Left lobe of liver (tissue), 2 donors: ENCODE data around the gene CACNA1C. TPM values are rescaled to one million over a fixed set of nuclear protein-coding genes. Genes with fewer than 3 reads are reported as not detected.
A peak's percentile ranks its signal among the peaks of the same experiment; 100 is the strongest.

ENCODE experiments used
- ATAC-seq: fragments of 200-7000 bp; cut with Tn5 transposase; one replicate; pipeline ENCODE4 v1.9.1; 2020; ENCODE audit warnings: mild to moderate bottlenecking, moderate library complexity
- DNase-seq: peaks from one replicate; pipeline ENCODE4 v3.0.0-alpha.2; 2020; ENCODE audit warnings: low spot score
- total RNA-seq: library from RNA; stranded (reverse); gene quantifications from one replicate; pipeline ENCODE4 v1.2.1, GENCODE V29; 2021
- donor health status: DM: no; HTN: no; CAD: no; lungs with moderate emphysema.
- donor health status: DM: no; HTN: yes; CAD: no.

CACNA1C gene
- total RNA-seq, 1 donor from 2014 or later, result 0.83 TPM

DNA sequence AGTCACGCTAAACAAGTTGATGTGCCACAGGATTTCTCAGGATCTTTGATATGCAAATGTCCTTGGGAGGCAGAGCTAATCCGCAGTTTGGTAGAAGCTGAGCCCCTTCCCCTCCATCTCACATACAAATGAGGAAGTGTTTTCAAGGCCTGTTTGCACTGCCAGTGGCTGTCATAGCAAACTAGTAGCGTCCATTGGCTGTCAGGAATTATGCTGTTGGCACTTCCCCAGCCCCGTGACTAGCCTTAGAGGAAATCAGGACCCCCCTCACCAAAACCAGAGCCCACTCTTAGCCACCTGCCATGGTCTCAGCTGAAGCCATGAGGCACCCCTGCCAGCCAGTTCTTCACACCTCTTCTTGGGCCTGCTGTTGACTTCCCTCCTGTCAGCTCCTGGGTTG lies 253.9 kb downstream of the CACNA1C start:
- ATAC-seq, result no peak

DNA sequence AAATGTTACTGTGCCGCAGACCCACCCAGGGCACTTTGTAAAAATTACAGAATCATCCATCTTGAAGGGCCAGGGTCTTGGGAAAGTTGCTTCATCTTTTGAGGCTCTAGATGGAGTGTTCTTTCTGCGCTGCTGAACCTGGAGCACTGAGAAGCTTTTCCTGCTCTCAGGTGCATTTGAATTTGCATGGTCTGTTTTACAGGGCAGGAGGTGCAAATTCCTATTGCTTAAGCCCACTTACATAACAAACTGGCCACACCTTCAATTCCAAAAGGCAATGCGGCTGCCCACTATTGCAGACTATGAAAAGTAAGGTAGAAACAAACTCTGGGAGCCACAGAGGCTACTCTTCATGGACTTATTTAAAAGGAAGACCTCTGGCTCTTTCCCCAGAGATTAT lies 254.8 kb downstream of the CACNA1C start:
- ATAC-seq (peak; percentile 52), DNase-seq (no peak)

More for the DNA sequence above, 253.9 kb downstream of the CACNA1C start:
- no peak for DNase-seq

DNA sequence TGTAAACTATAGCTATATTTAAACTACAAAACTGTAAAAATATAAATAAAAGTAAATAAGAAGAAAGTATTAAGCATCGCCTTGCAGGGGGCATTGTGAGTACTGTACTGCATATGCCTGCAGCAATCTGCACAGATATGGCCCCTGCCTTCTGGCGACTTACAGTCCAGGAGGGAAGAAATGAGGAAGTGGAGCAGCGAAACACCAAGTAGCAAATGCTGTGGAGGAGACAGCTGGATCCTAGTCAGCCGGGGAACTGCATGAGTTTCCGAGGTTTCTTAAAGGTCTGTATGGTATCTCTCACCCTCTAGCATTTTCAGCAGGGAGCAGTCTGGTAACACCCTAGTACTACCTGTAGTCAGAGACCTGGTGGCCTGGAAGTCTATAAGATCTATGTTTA lies 256.9 kb downstream of the CACNA1C start:
- ATAC-seq, result no peak
- no peak for DNase-seq

DNA sequence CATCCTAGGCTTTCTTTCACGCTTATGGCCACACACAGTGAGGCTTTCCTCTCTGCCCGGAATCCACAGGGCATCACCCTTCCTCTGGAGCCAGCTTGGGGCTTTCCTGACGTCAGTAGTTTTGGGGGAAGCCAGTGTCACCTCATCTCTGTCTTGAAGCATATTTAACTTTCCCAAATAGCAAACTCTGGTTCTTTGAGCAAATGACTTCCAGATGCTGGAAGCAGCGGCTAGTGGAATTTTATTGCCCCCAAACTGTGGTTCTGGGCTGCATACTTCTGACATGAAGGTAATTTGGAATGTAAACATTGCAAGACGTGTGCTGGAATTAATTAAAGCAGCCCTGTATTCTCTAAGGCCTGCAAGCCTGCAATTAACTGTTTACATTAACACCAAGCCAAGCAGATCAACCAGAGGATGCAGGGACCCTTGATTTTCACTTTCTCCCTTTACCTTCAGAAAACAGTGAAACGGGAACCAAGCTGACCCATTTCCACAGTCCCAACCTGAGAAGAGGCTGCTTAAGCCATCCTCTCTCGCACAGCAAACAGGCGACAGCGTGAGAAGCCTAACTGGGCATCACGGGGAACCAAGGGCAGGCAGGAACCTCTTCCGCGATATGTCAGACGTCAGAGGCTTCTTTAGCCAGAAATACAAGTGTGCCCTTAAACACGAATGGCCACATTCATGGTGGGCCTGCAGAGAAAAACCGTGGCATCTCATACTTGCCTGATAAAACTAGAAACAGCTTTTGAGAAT lies 258.4 kb downstream of the CACNA1C start:
- DNase-seq (no peak), ATAC-seq (no peak)

DNA sequence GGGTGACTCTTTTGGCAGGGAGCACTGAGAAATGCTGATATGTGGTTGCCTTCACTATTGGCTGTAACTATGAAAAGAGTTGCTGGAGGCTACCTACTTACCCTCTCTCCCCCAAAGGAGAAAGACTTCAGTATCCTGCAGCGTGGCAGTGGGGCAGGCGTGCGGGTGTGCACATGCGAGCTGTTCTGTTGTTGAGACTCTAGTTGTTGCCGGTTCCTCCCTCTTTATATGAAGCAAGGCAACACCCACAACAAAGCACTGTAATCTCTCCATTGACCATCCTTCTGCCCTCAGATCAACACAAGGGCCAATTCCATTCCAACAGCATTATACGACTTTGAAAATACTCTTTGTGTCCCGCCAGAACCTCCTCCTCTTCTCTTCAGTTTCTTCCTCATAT lies 259.4 kb downstream of the CACNA1C start:
- DNase-seq (no peak), ATAC-seq (no peak)

DNA sequence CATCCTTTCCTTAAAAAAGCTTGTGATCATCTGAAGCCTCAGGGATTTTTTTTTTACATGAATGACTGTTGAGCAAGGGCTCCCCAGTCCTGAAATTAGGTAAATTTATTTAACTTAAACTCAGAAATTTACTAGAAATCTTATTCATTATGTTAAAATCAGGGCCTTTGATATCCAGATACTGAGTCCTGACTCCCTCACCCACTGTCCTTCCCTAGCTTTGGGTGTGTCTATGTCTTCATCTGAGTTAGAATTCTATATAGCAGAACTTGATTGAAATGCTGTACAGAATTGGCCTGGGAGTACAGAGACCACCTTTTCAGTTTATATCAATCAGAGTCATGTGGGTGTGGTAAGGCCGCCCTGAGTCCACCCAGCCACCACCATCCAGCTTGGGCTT lies 260.0 kb downstream of the CACNA1C start:
- ATAC-seq (no peak), DNase-seq (no peak)

DNA sequence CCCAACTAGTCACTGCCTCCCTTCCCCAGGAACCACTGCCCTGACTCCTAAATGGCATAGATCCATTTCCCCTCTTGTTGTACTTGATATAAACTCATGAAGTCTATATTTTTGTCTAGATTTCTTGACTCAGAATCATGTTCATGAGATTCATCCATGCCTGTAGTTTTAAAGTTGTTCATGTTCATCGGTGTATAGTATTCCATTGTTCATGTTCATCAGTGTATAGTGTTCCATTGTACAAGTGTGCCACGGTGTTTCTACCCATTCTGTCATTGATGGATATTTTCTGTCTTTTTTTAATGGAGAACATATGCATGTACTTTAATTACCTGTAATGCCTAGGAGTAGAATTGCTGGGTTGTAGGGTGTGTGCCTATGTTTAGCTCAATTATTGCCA lies 261.7 kb downstream of the CACNA1C start:
- no peak for ATAC-seq
- DNase-seq, result no peak

DNA sequence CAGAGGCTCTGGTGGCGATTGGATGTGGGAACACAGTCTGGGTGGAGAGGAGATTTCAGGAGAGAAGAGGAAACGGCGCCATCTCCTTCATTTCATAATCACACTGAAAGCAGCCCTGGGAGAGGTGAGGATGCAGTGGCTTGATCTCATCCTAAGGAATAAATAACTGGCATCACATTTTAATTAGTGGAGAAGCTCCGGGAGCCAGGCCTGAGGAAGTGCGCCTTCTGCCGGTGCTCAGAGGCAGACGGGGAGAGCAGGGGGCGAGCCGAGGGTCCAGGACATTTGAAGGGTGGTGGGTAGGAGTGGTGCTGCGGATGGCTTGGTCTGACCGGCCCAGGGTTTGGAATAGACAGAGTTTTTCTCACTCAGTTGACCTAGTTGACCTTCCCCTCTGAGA lies 265.0 kb downstream of the CACNA1C start:
- no peak for DNase-seq
- ATAC-seq, result no peak

DNA sequence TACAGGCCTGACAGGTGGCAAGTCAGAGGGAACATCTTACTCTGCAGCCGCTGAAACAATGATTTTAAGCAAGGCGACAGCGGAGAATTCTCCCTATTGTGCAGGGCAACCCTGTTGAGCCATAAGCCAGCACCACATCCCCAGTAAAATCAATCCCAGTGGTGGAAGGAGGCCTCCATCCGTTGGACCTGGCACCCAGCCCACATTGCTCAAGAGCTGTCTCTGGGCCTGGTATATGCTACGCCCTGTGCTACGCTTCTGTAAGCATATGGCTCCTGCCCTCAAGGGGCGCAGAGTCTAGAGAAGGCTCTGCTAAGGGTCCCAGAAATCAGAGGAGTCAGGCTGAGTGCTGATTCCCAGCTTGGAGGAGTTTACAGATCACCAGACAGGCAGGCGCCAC lies 265.5 kb downstream of the CACNA1C start:
- DNase-seq, result no peak
- ATAC-seq, result no peak

DNA sequence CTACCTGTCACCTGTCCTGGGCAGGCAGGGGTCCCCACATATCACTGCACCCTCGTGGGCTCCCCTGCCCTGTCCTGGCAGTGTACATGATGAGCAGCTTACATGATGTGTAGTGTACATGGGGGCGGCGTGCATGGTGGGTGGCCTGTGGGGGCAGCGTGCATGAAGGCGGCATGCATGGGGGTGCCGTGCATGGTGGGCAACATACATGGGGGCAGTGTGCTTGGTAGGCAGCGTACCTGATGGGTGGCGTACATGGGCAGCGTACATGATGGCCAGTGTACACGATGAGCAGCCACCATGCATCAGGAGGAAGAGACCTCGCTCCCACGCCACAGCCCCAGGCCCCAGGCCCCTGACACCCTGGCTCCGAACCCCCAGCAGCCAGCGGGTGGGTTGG lies 266.3 kb downstream of the CACNA1C start:
- ATAC-seq (no peak), DNase-seq (no peak)

DNA sequence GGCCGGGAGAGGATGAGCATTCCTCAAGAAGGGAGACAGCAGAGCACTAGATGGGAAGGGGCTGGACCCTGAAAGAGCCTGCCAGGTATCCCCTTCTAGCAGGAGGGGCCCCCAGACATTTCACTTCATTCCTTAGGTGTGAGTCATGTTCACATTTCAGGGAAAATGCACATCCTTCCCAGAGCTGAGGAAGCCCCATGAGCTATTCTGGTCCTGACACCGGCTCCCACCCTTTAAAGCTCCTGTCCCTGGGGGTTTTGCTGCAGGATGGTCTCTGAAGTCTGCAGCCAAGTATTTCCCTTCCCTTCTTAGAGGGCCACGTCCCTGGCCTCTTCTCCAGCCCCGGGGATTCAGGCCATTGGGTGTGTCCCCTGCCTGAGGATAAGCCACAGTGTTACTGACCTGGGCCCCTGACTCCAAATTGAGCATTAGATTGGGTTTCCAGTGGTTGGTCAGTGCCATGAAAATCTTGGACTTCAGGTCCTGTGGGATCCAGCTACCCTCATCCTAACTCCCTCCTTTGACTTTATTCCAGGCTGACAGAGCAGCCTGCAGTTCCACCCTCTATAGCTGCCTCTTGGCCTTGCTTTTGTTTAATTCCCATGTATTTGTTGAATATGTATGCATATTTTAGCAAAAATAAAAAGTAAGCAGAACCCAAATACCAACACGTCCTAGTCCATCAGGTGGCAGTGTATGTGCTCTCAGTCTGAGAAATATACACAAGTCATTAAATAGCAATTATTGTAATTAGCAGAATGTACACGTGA lies 267.1 kb downstream of the CACNA1C start:
- DNase-seq (no peak), ATAC-seq (no peak)

DNA sequence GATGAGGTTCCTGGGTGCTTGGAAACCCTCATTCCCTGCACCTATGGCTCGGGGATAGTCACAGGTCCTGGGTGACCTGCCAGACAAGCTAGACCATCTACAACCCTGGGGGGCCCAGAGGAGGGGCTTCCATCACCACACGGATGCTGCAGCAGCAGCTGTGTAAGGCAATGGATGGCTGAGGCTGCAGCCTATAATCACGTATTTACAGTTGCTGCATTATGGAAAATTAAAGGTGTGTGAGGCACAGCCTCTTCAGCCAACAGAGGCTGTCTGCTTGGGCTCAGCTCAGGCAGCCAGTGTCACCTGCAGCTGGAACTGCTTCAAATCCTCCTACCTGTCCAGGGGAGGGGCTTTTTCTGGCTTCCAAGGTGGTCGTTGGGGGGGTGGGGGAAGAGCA lies 268.1 kb downstream of the CACNA1C start:
- DNase-seq, result no peak
- ATAC-seq, result no peak

DNA sequence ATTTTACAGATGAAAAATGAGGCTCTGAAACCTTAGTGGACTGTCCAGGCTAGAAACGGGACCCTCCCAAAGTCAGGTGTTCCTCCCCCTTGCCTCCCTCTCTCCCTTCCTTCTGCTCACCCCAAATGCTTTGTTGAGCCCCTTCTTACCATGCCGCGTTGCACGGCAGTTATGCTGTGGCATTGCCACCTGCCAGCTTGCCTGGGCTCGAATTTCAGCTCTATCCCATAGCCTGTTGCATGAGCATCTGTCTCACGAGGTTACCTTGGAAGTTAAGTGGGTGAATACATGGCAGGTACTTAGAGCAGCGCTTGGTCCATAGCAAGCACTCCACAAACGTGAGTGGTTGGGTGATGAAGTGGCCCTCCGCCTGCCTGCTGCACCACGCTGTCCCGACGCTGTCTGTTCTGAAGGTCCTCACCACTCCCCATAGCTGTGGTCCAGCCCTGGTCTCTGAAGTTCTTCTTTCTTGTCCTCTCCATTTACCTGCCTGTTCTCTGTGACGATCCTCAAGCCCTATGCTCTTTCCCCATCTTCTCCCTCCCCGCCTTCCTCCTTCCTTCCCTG lies 269.9 kb downstream of the CACNA1C start:
- ATAC-seq (no peak), DNase-seq (no peak)

DNA sequence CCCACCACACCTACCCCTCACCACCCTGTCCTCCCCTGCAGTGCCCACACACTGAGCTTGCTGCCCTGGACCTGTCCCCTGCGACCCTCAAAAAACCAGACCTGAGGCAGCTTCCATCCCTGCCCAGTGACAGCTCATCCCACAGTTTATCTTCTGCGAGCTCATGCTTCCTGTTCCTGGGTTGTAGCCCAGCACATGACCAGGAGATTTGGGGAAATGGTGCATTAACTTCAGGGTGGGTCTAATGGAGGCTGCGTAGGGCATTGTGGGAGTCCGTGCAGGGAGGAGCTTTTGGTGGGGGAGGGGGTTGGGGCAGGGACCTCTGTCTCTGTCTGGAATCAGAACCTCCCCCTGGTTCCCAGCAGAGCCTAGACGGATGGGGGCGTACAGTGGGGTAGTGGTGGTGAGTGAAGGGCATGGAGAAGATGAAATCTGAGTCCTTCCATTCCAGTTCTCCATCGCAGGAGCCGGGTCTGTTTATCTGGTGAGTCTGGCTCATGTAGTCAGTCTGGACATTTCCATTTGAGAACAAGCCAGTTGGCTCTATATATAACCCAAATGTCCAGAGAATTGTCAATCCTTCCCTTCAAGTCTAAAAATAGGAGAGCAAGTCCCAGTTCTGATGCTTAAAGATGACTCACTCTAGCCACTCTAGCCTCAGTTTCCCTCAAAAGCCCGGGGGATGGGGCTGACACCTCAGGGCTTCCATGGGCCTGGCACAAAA lies 270.9 kb downstream of the CACNA1C start:
- ATAC-seq, result no peak
- no peak for DNase-seq

DNA sequence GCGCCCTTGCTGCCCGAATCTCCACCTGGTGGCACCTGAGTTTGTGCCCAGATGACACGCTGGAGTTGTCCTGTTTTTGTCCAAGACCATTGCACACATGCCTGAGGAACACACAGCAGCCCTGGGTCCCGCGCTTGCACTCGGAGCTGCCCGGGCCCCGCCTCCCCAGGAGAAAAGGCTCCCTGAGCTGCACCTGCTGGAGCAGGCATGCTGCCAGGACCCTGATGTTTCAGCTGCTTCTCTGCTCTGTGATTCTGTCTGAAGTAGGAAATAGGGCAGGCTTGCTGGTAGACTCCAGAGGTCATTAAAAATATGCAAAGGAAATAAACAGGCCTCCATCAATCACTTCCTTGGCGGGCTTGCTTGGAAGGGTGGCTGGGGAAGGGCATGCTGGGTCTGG lies 271.6 kb downstream of the CACNA1C start:
- DNase-seq, result no peak
- no peak for ATAC-seq

DNA sequence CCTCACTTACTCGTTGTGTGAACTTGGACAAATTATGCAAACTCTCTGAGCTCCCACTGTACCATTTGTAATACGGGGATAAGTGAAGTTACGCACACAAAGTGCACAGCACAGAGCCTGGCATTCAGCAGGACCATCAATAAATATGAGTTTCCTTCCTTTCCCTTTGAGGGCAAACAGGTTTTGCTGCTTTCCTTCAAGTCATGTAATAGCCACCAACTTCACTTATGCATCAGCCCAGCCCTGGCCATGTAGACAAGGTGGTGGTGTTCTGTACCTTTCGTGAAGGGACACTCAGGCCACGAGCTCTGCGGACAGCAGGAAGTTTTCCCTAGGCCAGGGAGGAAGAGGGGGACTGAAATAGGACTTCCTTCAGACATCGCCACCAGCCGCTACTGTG lies 272.7 kb downstream of the CACNA1C start:
- ATAC-seq (no peak), DNase-seq (no peak)

DNA sequence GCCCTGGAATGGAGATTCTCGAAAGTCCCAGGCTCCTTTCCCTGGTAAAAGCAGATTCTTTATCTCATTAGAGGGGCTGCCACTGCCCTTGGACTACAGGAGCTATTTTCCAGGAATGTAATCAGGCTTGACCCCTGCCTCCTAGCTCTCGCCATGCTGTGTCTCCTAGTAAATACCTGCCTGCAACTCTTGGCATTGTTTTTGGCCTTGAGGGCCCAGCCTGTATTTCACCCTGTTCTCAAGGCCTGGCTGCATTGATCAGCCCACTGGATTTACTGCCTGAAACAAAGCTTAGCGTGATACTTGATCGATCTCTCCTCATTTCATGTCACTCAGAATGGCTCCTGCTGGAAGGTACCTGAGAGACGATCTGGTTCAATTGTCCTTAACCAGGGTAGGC lies 273.7 kb downstream of the CACNA1C start:
- ATAC-seq (no peak), DNase-seq (no peak)

DNA sequence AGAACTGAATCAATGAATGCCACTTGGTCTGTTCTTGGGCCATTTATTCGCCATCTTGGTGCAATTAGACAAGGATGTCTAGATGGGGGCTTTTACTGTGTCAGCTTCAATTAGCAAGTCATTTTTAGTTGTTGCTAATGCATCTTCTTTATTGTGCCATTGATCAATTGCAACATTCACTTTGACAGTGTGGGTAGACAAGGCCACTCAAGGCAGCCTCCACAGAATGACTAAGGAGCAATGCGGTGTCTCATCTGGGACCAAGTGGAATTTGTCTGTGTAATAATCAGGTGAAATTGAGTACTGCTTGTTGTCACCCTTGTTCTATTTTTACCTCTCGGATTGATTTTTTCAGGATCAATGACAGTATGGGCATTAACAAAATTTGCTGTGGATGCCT lies 275.9 kb downstream of the CACNA1C start:
- no peak for DNase-seq
- no peak for ATAC-seq

DNA sequence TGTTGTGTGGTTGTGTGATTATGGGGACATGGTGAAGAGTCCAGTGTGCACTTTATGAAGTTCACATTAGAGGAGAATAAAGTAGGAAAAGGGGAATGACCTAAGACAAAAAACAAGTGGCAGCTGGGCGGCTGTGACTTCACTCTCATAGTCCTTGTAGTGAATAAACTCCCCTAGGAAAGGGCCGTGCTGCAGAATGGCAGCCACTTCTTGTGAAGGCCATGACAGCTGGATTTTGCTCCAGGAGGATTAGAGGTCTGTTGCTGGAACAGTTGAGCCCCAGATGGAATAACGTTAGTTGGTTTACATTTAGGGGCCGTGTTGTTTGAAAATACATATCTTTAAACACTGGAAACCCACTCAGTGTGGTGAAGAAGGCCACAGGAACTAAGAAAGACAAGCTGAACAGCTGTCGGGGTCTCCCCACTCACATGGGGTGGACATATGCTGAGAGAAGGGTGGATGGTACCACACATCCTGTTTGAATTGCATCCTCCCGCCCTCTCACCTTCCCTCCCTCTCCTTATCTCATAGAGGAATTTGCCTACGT lies 276.9 kb downstream of the CACNA1C start:
- ATAC-seq (no peak), DNase-seq (no peak)

DNA sequence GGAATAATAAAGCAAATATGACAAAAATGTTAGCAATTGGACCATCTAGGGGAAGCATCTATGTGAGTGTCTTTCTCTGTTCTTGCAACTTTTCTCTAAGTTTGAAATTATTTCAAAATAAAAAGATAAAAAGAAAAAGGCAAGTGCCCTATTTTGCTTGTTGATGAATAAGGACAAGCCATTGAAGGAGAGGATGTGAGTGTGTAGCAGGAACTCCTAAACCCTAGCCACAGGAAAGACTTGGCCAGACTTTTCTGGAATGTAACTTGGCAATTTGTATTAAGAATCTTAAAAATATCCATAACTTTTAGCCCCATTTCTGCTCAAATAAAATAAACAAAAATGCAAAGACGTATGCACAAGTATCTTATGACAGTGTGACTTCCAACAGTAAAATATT lies 279.4 kb downstream of the CACNA1C start:
- no peak for ATAC-seq
- DNase-seq, result no peak

DNA sequence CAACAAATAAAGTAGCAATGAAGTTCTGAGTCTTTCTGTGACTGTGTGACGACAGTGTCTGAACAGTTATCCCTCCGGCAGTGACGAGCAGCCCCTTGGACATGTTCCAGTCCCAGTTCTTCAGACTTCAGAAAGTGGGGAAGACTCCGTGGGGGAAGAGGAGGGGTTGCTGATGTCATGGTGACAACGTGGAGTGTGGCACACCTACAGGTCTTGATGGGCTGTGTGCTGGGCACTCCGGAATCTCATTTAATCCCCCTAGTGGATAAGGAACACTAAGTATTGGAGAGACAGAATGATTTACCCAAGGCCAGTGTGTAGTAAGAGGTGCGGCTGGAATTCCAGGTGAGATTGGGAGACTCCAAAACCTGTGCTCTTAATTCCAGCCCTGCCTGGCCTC lies 280.2 kb downstream of the CACNA1C start:
- DNase-seq, result no peak

More for the DNA sequence above, 280.2 kb downstream of the CACNA1C start:
- no peak for ATAC-seq
